ENCODE measurements around the gene GPRC5C.

The GPRC5C gene

DNA sequence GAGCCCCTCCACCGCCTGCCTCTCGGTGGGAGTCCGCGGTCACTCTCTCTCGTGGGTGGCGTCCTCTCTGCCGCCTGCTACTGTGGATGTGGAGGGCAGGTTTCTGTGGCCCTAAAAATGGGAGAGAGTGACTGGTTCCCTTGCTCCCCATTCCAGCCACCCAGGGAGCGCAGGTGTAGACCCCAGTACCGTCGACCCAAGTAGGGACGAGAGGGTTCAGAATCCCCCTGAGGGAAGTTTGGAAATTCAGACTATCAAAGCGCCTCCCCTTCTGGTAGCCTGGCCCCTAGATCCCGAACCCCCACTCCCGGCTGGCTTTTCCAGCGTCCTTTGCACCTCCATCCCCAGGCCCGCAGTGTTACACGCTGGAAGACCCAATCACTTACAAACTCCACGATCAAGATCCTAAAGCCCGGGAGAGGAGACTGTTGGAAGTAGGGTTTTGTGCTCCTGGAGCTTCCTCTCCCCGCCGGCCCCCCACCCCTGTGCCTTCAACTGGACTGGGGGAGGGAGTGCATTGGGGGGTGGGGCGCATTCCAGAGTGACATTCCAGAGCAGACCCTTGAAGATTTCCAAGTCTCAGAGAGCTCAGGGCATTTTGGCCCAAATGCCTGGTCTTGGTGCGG lies 991 bp downstream of the GPRC5C start:
- no peak for DNase-seq (ENCODE audit: low read depth in 3 of 3, low spot score in 1 of 3)

DNA sequence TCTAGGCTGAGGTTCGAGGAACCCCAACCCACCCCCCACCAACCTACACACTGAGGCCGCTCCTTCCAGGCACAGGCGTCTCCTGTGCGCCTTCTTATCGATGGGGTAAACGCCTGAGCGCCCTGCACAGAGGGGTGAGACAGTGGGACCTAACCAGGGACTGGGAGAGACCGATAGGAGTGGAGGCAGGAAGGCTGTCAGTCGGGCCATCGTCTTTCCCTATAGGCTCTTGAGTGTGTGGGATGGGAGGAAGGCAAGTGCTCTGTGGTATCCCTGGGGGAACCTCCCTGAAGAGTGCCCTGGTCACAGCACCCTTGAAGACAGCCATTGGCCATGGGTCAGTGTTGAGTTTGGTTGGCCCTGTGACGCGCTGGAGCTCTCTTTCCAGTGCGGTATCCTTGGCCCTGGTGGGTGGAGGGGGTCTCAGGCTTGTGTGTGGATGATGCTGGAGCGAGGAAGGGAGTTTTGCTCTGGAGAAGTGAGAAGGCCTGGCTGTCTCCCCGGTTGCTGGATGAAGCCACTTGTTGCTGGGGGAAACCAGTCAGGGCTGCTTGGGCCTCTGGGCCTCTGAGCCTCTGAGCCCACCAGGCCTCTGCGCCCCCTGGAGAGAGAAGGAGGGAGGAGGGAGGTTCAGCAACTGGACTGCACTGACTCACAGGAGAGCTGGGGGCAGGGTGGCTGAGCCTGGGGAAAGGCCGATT lies 1.7 kb downstream of the GPRC5C start:
- no peak for DNase-seq (ENCODE audit: low read depth in 3 of 3, low spot score in 1 of 3)

DNA sequence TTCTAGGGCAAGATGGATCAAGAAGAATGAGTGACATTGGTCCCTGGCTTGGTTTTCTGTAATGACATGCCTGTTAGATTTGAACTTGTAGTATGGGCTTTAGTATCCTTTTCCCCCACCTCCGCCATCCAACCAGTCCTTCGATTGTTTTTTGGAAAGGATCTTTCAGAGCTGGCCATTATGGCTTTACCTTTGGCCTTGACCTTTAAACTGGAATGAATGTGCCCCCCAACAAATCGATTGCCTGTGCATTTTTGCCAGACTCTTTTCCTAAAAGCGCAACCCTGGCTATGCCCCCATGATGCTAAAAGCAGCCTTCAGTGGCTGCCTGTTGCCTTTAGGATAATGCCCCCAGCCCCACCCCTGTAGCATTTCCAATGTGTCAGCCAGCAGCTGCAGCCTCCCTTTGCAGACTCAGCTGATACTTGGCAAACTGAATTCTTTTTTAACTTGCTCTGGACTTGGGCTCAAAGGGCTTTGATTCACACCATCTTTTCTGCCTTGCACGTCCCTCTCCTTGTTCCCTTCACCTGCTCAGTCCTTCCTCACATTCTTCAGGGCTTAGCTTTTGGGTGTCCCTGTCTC lies 4.0 kb downstream of the GPRC5C start:
- no peak for DNase-seq (ENCODE audit: low read depth in 3 of 3, low spot score in 1 of 3)

DNA sequence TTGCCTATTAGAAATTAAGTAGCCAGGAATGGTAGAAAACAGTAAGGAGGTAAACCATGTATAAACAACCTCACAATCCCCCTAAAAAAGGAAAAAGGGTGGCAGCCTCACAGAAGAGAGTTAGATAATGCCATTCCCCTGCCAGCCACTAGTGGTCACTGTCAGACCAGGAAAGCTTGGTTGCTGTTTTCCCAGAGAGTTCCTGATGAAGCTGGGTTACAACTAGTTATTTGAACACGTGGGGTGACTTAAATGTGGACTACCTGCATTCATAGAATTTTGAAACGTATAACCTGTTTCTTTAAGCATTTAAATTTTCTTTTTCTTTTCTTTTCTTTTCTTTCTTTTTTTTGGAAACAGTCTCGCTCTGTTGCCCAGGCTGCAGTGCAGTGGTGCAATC lies 5.8 kb downstream of the GPRC5C start:
- no peak for DNase-seq (ENCODE audit: low read depth in 3 of 3, low spot score in 1 of 3)

DNA sequence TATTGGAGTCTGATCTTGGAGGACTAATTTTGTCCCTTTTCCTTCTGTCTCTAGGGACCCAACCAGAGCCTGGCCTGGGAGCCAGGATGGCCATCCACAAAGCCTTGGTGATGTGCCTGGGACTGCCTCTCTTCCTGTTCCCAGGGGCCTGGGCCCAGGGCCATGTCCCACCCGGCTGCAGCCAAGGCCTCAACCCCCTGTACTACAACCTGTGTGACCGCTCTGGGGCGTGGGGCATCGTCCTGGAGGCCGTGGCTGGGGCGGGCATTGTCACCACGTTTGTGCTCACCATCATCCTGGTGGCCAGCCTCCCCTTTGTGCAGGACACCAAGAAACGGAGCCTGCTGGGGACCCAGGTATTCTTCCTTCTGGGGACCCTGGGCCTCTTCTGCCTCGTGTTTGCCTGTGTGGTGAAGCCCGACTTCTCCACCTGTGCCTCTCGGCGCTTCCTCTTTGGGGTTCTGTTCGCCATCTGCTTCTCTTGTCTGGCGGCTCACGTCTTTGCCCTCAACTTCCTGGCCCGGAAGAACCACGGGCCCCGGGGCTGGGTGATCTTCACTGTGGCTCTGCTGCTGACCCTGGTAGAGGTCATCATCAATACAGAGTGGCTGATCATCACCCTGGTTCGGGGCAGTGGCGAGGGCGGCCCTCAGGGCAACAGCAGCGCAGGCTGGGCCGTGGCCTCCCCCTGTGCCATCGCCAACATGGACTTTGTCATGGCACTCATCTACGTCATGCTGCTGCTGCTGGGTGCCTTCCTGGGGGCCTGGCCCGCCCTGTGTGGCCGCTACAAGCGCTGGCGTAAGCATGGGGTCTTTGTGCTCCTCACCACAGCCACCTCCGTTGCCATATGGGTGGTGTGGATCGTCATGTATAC lies 8.0 kb downstream of the GPRC5C start:
- DNase-seq (ENCODE audit: low read depth in 3 of 3, low spot score in 1 of 3) = no peak

DNA sequence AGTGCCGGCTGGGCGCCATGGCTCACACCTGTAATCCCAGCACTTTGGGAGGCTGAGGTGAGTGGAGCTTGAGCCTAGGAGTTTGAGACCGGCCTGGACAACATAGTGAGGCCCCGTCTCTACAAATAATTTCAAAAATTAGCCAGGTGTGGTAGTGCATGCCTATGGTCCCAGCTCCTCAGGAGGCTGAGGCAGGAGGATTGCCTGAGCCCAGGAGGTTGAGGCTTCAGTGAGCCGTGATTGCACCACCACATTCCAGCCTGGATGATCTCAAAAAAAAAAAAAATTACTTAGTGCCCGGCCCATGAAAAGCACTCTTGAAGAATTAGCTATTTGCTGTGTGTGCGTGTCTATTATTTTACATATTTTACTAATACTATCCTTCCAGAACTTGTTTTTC lies 9.6 kb downstream of the GPRC5C start:
- DNase-seq (ENCODE audit: low read depth in 3 of 3, low spot score in 1 of 3) = no peak

DNA sequence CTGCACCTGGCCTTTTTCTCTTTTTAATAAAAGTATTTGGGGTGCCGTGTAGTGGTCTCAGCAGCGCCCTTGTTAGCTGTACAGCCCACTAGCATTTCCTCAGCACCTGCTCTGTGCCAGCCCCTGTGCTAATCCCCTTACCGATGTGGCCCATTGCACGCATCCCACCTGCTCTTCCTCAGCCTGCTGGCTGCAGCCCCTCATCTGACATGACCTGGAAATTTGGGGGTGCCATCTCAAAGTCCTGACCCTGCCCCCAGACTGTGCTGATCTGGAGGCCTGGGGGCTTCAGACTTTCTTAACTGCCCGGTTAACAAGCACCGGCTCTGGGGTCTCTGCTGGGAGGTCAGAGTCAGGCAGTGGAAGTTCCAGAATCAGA lies 10.4 kb downstream of the GPRC5C start:
- DNase-seq (ENCODE audit: low read depth in 3 of 3, low spot score in 1 of 3) = no peak

DNA sequence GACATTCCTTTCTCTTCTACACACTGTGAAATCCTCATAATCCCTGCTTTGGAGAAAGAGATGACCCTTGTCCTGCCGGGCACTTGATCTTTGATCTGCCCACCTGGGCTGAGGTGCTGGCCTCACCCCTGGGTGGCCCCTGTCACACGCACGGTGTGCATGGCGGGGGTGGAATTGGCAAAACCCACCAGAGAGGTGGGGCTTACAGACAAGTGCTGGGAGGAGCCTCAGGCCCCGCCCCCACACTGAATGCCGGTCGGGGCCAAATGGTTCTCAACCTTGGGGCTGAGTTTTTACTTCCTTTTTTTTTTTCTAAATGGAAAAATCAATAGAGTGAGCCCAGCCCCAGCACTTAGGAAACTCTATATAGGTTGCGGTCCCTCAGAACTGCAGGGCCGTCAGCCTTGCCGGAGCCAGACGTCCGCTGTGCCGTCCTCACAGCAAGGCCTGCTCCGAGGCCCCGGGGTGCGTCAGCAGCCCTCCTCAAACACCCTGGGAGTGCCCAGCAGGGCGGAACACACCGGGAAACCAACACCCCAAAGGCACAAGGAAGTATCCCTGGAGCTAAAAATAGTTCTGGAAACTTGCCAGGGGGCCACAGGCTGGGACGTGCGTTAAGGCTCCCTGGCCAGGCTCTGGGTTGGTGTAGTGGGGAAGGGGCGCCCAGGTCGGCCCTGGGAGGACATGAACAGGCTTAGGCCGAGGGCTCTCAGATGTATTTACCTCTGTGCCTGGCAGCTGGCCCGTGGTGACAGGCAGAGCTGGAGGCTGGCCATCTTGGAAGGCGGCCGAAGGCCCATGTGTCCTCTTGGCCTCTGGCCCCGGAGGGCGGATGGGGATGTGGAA lies 11.0 kb downstream of the GPRC5C start:
- no peak for DNase-seq (ENCODE audit: low read depth in 3 of 3, low spot score in 1 of 3)

DNA sequence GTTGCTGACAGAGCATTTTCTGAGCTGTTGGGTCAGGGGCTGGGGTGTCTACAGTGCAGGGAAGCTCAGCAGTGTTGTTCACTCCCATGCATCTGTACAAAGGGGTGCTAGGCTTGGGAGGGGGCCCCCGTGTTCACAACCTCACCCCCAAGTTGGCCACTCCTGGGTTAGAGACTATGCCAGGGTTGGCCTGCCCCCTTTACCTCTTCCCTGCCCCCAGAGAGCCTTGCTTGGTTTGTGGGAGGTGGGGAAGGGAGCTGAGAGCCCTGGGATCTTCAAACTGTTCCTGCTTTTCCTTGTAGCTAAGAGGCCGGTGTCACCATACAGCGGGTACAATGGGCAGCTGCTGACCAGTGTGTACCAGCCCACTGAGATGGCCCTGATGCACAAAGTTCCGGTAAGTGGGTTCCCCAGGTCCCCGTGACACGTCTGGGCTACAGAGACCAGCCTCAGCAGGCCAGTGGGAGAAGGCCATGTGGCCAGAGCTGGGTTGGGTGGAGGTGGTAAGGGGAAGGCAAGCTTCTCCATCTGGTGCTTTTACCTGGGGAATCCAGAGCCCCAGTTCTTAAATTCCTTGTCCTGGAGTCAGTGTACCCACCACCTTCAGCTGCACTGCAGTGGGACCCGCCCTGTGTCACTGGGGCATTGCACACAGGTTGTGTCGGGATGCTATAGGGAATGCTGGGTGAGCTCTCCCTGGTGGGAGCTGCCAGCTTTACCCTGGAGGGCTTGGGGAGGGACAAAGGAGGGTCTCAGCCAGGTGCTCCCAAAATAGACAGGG lies 11.8 kb downstream of the GPRC5C start:
- no peak for DNase-seq (ENCODE audit: low read depth in 3 of 3, low spot score in 1 of 3)

DNA sequence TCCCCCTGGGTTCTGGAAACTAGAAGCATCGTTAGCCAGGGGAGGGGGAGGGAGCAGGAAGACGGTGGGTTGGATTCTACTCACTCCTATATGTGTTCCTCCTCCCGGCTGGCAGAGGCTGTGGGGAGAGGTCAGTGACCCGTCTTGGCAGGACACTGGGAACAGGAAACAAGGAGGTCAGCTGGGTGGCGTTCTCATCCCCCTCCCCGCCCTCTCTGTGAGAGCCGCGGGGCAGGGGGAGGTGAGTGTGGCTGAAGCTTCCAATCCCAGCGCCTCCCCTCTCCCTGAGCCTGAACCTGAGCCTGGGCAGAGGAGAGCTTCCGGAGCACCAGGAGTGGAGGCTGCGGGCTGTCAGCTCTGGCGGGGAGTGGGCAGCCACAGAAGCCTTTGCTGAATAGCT lies 12.5 kb downstream of the GPRC5C start:
- no peak for DNase-seq (ENCODE audit: low read depth in 3 of 3, low spot score in 1 of 3)

DNA sequence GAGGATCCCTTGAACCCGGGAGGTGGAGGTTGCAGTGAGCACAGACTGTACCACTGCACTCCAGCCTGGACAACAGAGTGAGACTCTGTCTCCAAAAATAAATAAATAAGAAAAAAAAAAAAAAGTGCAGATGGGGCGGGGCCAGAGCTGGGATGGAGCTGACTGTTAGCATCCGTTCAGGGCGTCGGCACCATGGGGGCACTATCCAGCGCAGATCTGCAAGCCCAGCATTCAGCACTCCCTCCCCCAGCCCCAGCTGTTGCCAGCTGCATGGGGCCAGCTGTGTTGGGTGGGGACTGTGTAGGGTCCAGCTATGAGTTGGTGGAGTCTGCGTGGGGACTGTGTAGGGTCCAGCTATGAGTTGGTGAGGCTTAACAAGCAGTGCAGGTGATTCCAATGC lies 13.3 kb downstream of the GPRC5C start:
- DNase-seq (ENCODE audit: low read depth in 3 of 3, low spot score in 1 of 3) = no peak

DNA sequence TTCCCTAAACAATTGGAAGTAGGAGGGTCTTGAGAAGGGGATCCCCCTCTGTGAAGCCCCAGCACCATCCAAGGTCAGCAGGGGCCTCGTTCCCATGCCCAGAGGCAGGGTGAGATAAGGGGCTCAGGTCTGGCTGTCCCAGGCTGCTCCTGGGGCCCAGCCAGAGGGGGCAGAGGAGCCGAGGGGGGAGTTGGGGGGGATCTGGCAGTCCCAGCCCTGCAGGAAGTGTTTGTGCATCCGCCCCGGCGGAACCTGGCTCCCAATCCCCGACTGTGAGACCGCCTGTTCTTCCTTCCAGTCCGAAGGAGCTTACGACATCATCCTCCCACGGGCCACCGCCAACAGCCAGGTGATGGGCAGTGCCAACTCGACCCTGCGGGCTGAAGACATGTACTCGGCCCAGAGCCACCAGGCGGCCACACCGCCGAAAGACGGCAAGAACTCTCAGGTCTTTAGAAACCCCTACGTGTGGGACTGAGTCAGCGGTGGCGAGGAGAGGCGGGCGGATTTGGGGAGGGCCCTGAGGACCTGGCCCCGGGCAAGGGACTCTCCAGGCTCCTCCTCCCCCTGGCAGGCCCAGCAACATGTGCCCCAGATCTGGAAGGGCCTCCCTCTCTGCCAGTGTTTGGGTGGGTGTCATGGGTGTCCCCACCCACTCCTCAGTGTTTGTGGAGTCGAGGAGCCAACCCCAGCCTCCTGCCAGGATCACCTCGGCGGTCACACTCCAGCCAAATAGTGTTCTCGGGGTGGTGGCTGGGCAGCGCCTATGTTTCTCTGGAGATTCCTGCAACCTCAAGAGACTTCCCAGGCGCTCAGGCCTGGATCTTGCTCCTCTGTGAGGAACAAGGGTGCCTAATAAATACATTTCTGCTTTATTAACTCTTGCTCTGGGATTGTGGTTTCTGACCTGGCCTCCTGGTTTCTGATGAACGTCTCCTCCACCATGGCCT lies 14.9 kb downstream of the GPRC5C start:
- no peak for DNase-seq (ENCODE audit: low read depth in 3 of 3, low spot score in 1 of 3)

DNA sequence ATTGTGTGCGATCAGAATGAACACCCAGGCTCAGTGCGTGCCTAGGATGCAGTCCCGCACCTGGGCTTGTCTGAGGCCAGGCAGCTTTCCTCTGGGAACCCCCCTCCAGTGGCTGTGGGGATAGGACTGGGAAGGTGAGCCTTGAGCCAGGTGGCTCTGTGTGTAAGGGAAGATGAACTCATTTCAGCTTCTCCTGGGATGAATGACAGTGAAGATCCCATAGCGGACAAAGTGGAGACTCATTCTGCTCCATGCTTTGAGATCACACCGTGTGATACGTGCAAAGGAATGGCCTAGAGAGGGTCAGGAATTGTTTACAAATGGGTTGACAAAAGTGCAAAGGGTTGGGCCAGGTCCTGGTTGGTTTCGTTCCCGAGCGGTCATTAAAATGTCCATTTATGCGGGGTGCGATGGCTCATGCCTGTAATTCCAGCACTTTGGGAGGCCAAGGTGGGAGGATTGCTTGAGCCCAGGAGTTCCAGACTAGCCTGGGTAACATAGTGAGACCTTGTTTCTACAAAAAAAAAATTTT lies 15.8 kb downstream of the GPRC5C start:
- no peak for DNase-seq (ENCODE audit: low read depth in 3 of 3, low spot score in 1 of 3)

DNA sequence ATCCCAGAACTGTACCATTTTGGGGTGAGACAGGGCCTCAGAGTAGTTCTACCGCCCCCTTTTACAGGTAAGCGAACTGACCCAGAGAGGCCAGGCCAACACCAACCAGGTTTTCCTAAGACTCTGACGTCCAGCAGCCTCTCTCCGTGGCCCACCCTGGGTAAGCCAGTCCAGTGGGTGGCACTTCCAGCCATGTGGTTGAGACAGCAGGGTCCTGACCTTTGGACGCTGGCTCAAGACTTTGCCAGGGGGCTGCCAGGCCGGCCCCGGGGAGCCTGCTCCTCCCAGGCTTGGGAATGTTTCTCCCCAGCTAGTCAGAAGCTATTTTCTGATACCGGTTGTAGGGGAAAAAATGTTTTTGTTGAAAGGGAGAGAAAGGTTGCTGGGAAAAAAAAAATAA lies 16.9 kb downstream of the GPRC5C start:
- DNase-seq (ENCODE audit: low read depth in 3 of 3, low spot score in 1 of 3) = no peak

DNA sequence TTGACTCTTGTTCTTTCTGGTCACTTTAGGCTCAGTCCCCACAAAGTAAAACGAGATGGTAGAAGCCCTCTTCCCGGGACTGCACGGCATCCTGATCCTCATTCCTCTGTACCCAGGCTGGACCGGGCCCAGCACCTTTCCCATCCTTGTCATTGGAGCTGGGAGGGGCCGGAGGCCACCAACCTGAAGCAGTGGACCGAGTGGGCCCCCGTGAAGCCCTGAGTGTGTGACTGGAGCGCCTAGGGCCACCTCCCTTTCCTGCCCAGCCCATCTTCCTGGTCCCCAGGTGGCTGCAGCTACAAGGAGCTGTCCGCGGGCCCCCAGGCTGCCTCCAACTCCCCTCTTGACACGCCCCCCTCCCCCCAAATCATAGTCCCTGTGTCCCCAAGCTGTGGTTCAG lies 17.4 kb downstream of the GPRC5C start:
- DNase-seq (ENCODE audit: low read depth in 3 of 3, low spot score in 1 of 3) = no peak

DNA sequence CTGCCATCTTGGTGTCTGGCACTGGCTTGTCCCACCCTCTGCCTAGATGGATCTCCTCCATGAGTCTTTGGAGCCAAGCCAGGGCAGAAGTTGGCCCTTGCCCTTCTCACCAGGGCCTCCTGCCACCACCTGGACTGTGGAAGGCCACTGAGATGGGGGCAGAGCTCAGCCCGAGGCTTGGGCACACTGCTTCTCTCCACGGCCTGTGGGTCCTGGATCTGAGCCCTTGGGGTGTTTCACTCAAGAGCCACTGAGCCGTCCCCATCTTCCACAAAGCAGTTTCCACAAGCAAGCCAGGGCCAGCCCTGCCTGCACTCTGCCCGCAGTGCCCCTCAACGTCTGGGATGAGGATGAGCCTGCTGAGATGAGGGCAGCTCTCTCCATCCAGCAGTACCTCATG lies 17.9 kb downstream of the GPRC5C start:
- DNase-seq (ENCODE audit: low read depth in 3 of 3, low spot score in 1 of 3) = no peak

DNA sequence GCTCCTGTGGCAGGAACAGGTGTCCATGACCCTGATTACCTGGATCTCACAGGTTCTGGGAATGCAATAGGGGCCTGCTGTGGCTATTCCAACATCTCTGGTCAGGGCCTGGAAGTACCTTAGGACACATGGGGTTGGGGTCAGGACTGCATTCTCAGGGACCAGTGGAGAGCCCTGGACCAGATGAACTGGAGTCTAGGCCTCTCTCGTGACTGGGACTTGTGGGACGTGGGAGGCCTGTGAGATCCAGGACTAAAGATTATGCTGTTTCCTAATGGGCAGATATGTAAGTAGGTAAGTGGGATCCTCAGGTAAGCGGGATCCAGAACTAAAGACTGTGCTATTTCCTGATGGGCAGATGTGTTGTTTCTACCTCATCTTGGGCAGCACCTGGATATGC lies 18.3 kb downstream of the GPRC5C start:
- no peak for DNase-seq (ENCODE audit: low read depth in 3 of 3, low spot score in 1 of 3)

DNA sequence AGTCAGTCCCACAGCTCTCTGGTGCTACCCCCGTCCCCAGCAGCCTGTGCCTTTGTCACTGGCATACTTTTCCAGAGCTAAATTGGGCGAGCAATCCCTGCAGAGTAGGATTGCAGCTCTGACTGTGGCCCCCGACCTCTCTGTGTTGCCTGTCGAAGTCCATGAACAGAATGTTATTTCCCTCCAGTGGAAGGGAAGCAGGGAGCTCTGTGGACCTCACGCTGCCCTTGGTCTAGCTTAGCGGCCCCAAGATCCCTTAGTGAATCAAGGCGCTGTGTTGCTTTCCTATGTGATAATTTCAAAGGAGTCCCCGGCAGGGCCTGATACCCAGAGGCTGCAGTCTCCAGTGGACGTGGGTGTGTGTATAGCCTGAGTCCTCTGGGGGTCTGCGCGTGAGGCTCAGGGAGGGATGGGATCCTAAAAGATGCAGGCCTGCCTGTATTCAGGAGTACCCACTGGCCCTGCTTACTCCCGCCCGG lies 19.1 kb downstream of the GPRC5C start:
- DNase-seq (ENCODE audit: low read depth in 3 of 3, low spot score in 1 of 3) = no peak

DNA sequence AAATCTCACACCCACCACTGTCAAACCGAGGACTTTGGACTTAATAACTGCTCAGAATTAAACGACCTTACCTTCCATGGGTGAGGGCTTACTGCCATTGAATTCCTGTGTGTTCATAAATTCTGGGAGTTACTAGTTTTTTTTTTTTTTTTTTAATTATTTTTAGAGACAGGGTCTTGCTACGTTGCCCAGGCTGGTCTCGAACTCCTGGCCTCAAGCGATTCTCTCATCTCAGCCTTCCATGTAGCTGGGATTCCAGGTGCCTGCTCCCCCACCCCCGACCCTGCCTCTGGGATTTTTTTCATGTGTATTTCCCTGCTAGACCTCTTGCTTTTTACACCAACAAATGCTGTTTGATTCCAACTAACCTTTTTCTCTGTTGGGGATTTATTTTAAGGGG lies 19.7 kb downstream of the GPRC5C start:
- DNase-seq (ENCODE audit: low read depth in 3 of 3, low spot score in 1 of 3) = no peak

All from stimulated activated CD4-positive, alpha-beta T cell treated with anti-CD3 and anti-CD28 coated beads, TNF-alpha, amount 100 ng/mL, for 1 hour (primary cell).